Suprapubic skin (tissue), 4 donors: ENCODE data around the gene SND1. TPM values are rescaled to one million over a fixed set of nuclear protein-coding genes. Genes with fewer than 3 reads are reported as not detected.

Experiments
- DNase-seq, 2 donors: peaks; one replicate each; pipeline ENCODE4 v3.0.0-alpha.2; 2019; ENCODE audit warnings: low spot score in 2 of 2
- H3K27ac ChIP-seq: fragments of 200-600 bp; sonication (generic); one replicate; pipeline ENCODE4 v1.5.1; 2019
- H3K27me3 ChIP-seq: fragments of 200-600 bp; sonication (generic); one replicate; pipeline ENCODE4 v1.5.1; 2019
- H3K36me3 ChIP-seq: fragments of 200-600 bp; sonication (generic); one replicate; pipeline ENCODE4 v1.5.1; 2019
- H3K4me1 ChIP-seq: fragments of 200-600 bp; sonication (generic); one replicate; pipeline ENCODE4 v1.5.1; 2019
- H3K4me3 ChIP-seq: fragments of 200-600 bp; sonication (generic); one replicate; pipeline ENCODE4 v1.5.1; 2019; ENCODE audit warnings: mild to moderate bottlenecking
- H3K9me3 ChIP-seq: fragments of 200-600 bp; sonication (generic); one replicate; pipeline ENCODE4 v1.5.1; 2019
- CTCF ChIP-seq, 2 donors: fragments of 200-600 bp in 1 of 2; fragments of 450-650 bp in 1 of 2; sonication (generic) in 1 of 2; IDR thresholded peaks; one replicate each; pipeline ENCODE4 v1.5.1; 2016 to 2019; ENCODE audit warnings: antibody characterized with exemption in 2 of 2, mild to moderate bottlenecking in 1 of 2, moderate library complexity in 1 of 2
- EP300 ChIP-seq: sonication (generic); formaldehyde crosslinking; IDR thresholded peaks from one replicate; pipeline ENCODE4 v1.6.1; 2017; ENCODE audit warnings: antibody characterized with exemption
- POLR2A ChIP-seq, 2 donors: fragments of 450-650 bp; IDR thresholded peaks; one replicate each; pipeline ENCODE4 v1.6.1; 2017; ENCODE audit warnings: antibody characterized with exemption in 2 of 2, mild to moderate bottlenecking in 2 of 2, moderate library complexity in 2 of 2
- POLR2AphosphoS5 ChIP-seq, 3 donors: sonication (generic); formaldehyde crosslinking; IDR thresholded peaks; one replicate each; pipeline ENCODE4 v1.6.1; 2017; ENCODE audit warnings: antibody characterized with exemption in 3 of 3
- WGBS: methylation state at CpG from one replicate; pipeline ENCODE4 v1.1.5; 2018; 5-methylcytosine and 5-hydroxymethylcytosine counted together
- total RNA-seq, 4 donors: library from RNA; depleted of rRNA; stranded (reverse); fragments of >200 nt; gene quantifications; one replicate each; pipeline ENCODE4 v1.1.0, GENCODE V29; 2016

The SND1 gene
- total RNA-seq, 4 donors from 2014 or later = 72.2 to 99.8 (median 77.2) TPM

GRCh38 chr7:127879942-127880341, 227.9 kb downstream of the SND1 start:
- 95% methylated on average over 5 of the region's 5 CpGs for WGBS
- no peak for DNase-seq
- Histone ChIP-seq H3K4me1 (no peaks in the 10 kb centered on the region), H3K27me3 (no peaks in the 10 kb centered on the region), H3K27ac (no peak overlapping the region), H3K36me3 (no peaks in the 10 kb centered on the region), H3K9me3 (no peaks in the 10 kb centered on the region), H3K4me3 (no peak overlapping the region)
- TF ChIP-seq EP300 (no peak), CTCF (IDR thresholded peaks at IDR 0.05) (no peak), POLR2A (IDR thresholded peaks at IDR 0.05) (no peak), POLR2AphosphoS5 (IDR thresholded peaks at IDR 0.05) (no peak)

- no peaks in the 10 kb centered on the region for H3K9me3 ChIP-seq
- no peaks in the 10 kb centered on the region for H3K36me3 ChIP-seq
- H3K4me1 ChIP-seq = peaks cover 2% of the 10 kb centered on the region
- no peaks in the 10 kb centered on the region for H3K27me3 ChIP-seq
- H3K4me3 ChIP-seq = no peak overlapping the region
- no peak overlapping the region for H3K27ac ChIP-seq
- TF ChIP-seq POLR2A (IDR thresholded peaks at IDR 0.05) = no peak
- no peak for TF ChIP-seq POLR2AphosphoS5 (IDR thresholded peaks at IDR 0.05)
- TF ChIP-seq CTCF (IDR thresholded peaks at IDR 0.05) = no peak
- no peak for TF ChIP-seq EP300
- no peak for DNase-seq
- 75% methylated on average over 2 of the region's 2 CpGs for WGBS
Observed at GRCh38 chr7:127880454-127880853, 228.5 kb downstream of the SND1 start.

- WGBS = 93% methylated on average over 6 of the region's 7 CpGs
- Histone ChIP-seq H3K4me1 (peaks cover 10% of the 10 kb centered on the region), H3K9me3 (no peaks in the 10 kb centered on the region), H3K27ac (no peak overlapping the region), H3K4me3 (no peak overlapping the region), H3K36me3 (no peaks in the 10 kb centered on the region), H3K27me3 (no peaks in the 10 kb centered on the region)
- TF ChIP-seq EP300 (no peak), POLR2A (IDR thresholded peaks at IDR 0.05) (no peak)
- DNase-seq = no peak
Observed at GRCh38 chr7:127881564-127881963, 229.6 kb downstream of the SND1 start.

GRCh38 chr7:127882313-127882920, 230.4 kb downstream of the SND1 start:
- no peaks in the 10 kb centered on the region for H3K27me3 ChIP-seq
- DNase-seq = no peak

GRCh38 chr7:127884066-127884559, 232.1 kb downstream of the SND1 start:
- Histone ChIP-seq H3K9me3 (no peaks in the 10 kb centered on the region), H3K27ac (no peak overlapping the region), H3K27me3 (no peaks in the 10 kb centered on the region), H3K4me1 (peaks cover 10% of the 10 kb centered on the region), H3K36me3 (peaks cover 15% of the 10 kb centered on the region), H3K4me3 (no peak overlapping the region)
- 91% methylated on average over 3 of the region's 3 CpGs for WGBS
- no peak for DNase-seq
- no peak for TF ChIP-seq POLR2A (IDR thresholded peaks at IDR 0.05)
- no peak for TF ChIP-seq EP300
- no peak for TF ChIP-seq CTCF (IDR thresholded peaks at IDR 0.05)
- TF ChIP-seq POLR2AphosphoS5 (IDR thresholded peaks at IDR 0.05) = no peak

More at GRCh38 chr7:127882313-127882920, 230.4 kb downstream of the SND1 start:
- TF ChIP-seq POLR2AphosphoS5 (IDR thresholded peaks at IDR 0.05) (no peak), EP300 (no peak), POLR2A (IDR thresholded peaks at IDR 0.05) (no peak), CTCF (IDR thresholded peaks at IDR 0.05) (no peak)
- no peak overlapping the region for H3K4me3 ChIP-seq
- WGBS = 69% methylated on average over 3 of the region's 3 CpGs
- no peak overlapping the region for H3K27ac ChIP-seq
- H3K36me3 ChIP-seq = no peaks in the 10 kb centered on the region
- peaks cover 10% of the 10 kb centered on the region for H3K4me1 ChIP-seq
- H3K9me3 ChIP-seq = no peaks in the 10 kb centered on the region
